Common myeloid progenitor, CD34-positive (primary cell): ENCODE measurements around the gene SOBP.

Experiments
- CTCF ChIA-PET: fragments of 350-600 bp; sonication (Branson Sonifier 250); formaldehyde crosslinking; loops from one replicate; lab custom pipeline; 2021; ENCODE audit warnings: antibody characterized with exemption; lab: Charles Lee
- POLR2A ChIA-PET: fragments of 350-600 bp; sonication (Branson Sonifier 250); formaldehyde crosslinking; loops from one replicate; lab custom pipeline; 2021; ENCODE audit warnings: antibody characterized with exemption; lab: Charles Lee
- DNase-seq, 3 donors: peaks; one replicate each; pipeline versions ENCODE4 v3.0.0 to v3.0.0-alpha.2; 2013
- H3K27ac ChIP-seq, 2 experiments: 1 replicate in 1 of 2; 2 replicates in 1 of 2; pipeline ENCODE4 v1.7.0; 2013; ENCODE audit warnings: inconsistent platforms in 2 of 2, low read length in 2 of 2, mild to moderate bottlenecking in 2 of 2, low read depth in 1 of 2, moderate library complexity in 1 of 2; ENCODE audit not compliant: severe bottlenecking in 2 of 2, insufficient read depth in 1 of 2, poor library complexity in 1 of 2
- H3K27me3 ChIP-seq, 5 experiments: replicated peaks in 2 of 5; 1 replicate in 3 of 5; 2 replicates in 2 of 5; pipeline versions ENCODE4 v1.6.1 to v1.7.0; 2013; ENCODE audit warnings: low read length in 4 of 5, mild to moderate bottlenecking in 2 of 5, moderate library complexity in 2 of 5, inconsistent platforms in 1 of 5; ENCODE audit not compliant: insufficient read depth in 5 of 5, control insufficient read depth in 4 of 5
- H3K36me3 ChIP-seq, 4 experiments: 1 replicate in 2 of 4; 2 replicates in 2 of 4; pipeline versions ENCODE4 v1.6.1 to v1.7.0; 2013; ENCODE audit warnings: low read length in 3 of 4, control low read depth in 1 of 4, mild to moderate bottlenecking in 1 of 4; ENCODE audit not compliant: control insufficient read depth in 4 of 4, insufficient read depth in 4 of 4
- H3K4me1 ChIP-seq, 4 experiments: 1 replicate in 3 of 4; 2 replicates in 1 of 4; pipeline versions ENCODE4 v1.6.1 to v1.7.1; 2013; ENCODE audit warnings: low read length in 3 of 4, mild to moderate bottlenecking in 3 of 4, control low read depth in 1 of 4, inconsistent platforms in 1 of 4, moderate library complexity in 1 of 4; ENCODE audit not compliant: control insufficient read depth in 4 of 4, insufficient read depth in 4 of 4; ENCODE audit errors: control extremely low read depth in 1 of 4
- H3K4me3 ChIP-seq, 7 experiments: 1 replicate in 4 of 7; 2 replicates in 3 of 7; pipeline versions ENCODE4 v1.5.1 to v1.7.0; 2013; ENCODE audit warnings: mild to moderate bottlenecking in 7 of 7, low read length in 6 of 7, moderate library complexity in 6 of 7, inconsistent platforms in 2 of 7, low read depth in 2 of 7, control low read depth in 1 of 7; ENCODE audit not compliant: insufficient read depth in 4 of 7, control insufficient read depth in 1 of 7; ENCODE audit errors: extremely low read depth in 1 of 7
- H3K9me3 ChIP-seq, 5 experiments: 1 replicate in 4 of 5; 2 replicates in 1 of 5; pipeline versions ENCODE4 v1.6.1 to v1.7.1; 2013; ENCODE audit warnings: low read length in 4 of 5, mild to moderate bottlenecking in 2 of 5, inconsistent platforms in 1 of 5, low read depth in 1 of 5, moderate library complexity in 1 of 5; ENCODE audit not compliant: control insufficient read depth in 4 of 5, insufficient read depth in 2 of 5; ENCODE audit errors: control extremely low read depth in 1 of 5
- WGBS: methylation state at CpG from one replicate; pipeline ENCODE4 v1.1.5; 2013; ENCODE audit not compliant: insufficient coverage; 5-methylcytosine and 5-hydroxymethylcytosine counted together

Gene SOBP

GRCh38 chr6:107561306-107561705 lies 71.4 kb downstream of the SOBP start:
- ChIA-PET CTCF (no interaction called here), POLR2A (no interaction called here)
- 80% methylated on average over 1 of the region's 3 CpGs for WGBS
- H3K4me3 ChIP-seq = no peak overlapping the region
- no peaks in the 10 kb centered on the region for H3K4me1 ChIP-seq
- H3K27me3 ChIP-seq = peaks cover 0 to 15% (median 0%) of the 10 kb centered on the region in 5 experiments
- no peaks in the 10 kb centered on the region for H3K36me3 ChIP-seq
- no peak overlapping the region for H3K27ac ChIP-seq
- H3K9me3 ChIP-seq = no peaks in the 10 kb centered on the region
- DNase-seq = no peak

DNA sequence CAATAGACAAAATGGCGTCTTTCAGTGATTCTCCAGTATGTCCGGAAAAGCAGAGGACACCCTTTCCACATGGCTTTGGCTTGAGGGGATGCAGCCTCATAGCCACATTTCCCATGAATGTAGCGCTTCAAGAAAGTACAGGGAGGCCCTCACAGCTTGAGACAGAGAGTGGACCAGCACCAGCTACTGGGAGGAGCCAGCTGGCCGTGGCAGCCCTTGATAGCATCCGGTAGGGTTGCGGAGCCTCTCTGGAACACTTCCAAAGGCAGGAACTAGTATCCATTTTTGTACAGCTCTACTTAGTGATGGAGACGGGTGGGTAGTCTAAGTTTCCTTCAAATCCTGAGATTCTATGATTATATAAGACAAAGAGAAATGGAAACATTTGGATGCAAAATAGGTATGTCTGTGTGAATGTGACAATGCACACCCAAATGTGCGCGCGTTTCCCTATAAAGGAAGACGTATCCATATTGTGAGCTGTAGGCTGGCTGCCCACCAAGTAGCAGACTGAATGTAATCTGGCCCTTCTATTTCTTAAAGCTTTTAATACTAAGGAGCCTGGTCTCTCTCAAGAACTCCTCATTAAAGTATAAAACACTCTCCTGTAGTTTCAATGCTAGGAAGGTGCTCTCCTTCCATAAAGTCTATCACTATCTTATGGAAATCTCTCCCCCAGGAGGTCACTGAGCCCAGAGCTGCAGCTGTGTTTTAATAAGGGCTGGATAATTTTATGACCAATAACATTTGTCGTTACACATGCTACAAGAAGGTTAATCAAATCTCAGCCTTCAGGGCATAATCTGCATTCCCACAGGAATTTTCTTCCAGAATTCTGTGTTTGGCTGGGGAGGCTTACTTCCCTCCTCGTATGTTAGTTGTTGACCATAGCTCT lies 74.0 kb downstream of the SOBP start:
- Histone ChIP-seq H3K9me3 (peaks cover 0 to 2% (median 0%) of the 10 kb centered on the region in 5 experiments), H3K36me3 (no peaks in the 10 kb centered on the region), H3K27ac (no peak overlapping the region), H3K4me1 (no peaks in the 10 kb centered on the region), H3K4me3 (no peak overlapping the region), H3K27me3 (peaks cover 0 to 17% (median 0%) of the 10 kb centered on the region in 5 experiments)
- 94% methylated on average over 7 of the region's 13 CpGs for WGBS
- ChIA-PET CTCF (no interaction called here), POLR2A (no interaction called here)
- DNase-seq = no peak

- 95% methylated on average over 4 of the region's 4 CpGs for WGBS
- ChIA-PET POLR2A (no interaction called here), CTCF (no interaction called here)
- H3K4me3 ChIP-seq = no peak overlapping the region
- peaks cover 0 to 2% (median 0%) of the 10 kb centered on the region in 5 experiments for H3K9me3 ChIP-seq
- no peak overlapping the region for H3K27ac ChIP-seq
- H3K4me1 ChIP-seq = no peaks in the 10 kb centered on the region
- DNase-seq = no peak
- peaks cover 0 to 17% (median 0%) of the 10 kb centered on the region in 5 experiments for H3K27me3 ChIP-seq
- no peaks in the 10 kb centered on the region for H3K36me3 ChIP-seq
These were observed 74.7 kb downstream of the SOBP start for GRCh38 chr6:107564589-107564951.

- peaks cover 0 to 2% (median 0%) of the 10 kb centered on the region in 5 experiments for H3K9me3 ChIP-seq
- no peak overlapping the region for H3K27ac ChIP-seq
- peaks cover 0 to 17% (median 0%) of the 10 kb centered on the region in 5 experiments for H3K27me3 ChIP-seq
- WGBS = 100% methylated on average over 3 of the region's 7 CpGs
- DNase-seq = no peak
- H3K4me3 ChIP-seq = no peak overlapping the region
- no peaks in the 10 kb centered on the region for H3K36me3 ChIP-seq
- H3K4me1 ChIP-seq = no peaks in the 10 kb centered on the region
- ChIA-PET CTCF (no interaction called here), POLR2A (no interaction called here)
These were observed 75.3 kb downstream of the SOBP start for GRCh38 chr6:107565165-107565723.

DNA sequence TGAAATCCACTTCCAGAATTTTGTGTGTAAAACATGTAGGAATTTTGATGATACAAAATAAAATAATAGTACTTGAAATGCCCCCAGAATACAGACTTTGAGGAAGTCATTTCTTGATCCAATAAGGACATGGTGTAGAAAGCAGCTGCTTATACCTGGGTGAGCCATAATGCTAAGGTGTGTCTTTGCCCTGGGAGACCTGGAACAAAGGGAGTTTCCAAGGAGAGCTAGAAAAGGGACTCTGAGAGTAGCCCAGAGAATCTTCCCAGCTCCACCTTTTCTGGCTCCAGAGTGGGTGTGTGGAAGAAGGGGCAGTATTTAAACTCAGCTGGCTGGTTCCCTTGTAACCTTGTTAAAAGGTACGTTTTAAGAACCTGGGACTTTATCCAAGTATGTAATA lies 77.7 kb downstream of the SOBP start:
- ChIA-PET POLR2A (no interaction called here), CTCF (no interaction called here)
- Histone ChIP-seq H3K27ac (no peak overlapping the region), H3K27me3 (peaks cover 0 to 17% (median 0%) of the 10 kb centered on the region in 5 experiments), H3K4me3 (no peak overlapping the region), H3K36me3 (no peaks in the 10 kb centered on the region), H3K9me3 (peaks cover 0 to 2% (median 0%) of the 10 kb centered on the region in 5 experiments), H3K4me1 (no peaks in the 10 kb centered on the region)
- WGBS = no CpG with 5 or more reads among the region's 1 CpG
- DNase-seq = no peak

DNA sequence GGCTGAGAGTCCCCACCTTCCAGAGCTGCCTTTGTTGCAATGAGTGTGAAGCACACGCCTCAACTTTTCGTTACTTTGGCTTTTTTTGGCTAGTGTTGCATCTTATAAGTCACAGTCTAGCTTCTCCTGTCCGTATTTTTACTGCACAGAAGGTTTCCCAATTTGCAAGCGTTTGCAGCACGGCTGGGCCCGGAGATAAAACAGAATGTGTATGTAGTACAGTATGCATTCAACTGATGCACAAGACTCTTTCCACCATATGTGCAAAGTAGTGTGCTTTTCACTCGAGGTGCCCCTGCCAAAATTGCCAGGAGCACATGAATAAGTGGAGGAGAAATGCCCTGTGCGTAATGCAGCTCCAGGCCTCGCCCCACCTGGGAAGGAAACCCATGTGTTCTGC lies 79.6 kb downstream of the SOBP start:
- H3K27ac ChIP-seq = no peak overlapping the region
- H3K27me3 ChIP-seq = peaks cover 0 to 15% (median 0%) of the 10 kb centered on the region in 5 experiments
- POLR2A ChIA-PET = no interaction called here
- DNase-seq = no peak
- no peak overlapping the region for H3K4me3 ChIP-seq
- WGBS = 93% methylated on average over 6 of the region's 9 CpGs
- H3K36me3 ChIP-seq = no peaks in the 10 kb centered on the region
- peaks cover 0 to 2% (median 0%) of the 10 kb centered on the region in 5 experiments for H3K9me3 ChIP-seq
- no peaks in the 10 kb centered on the region for H3K4me1 ChIP-seq
- CTCF ChIA-PET = no interaction called here

GRCh38 chr6:107571354-107571753 lies 81.4 kb downstream of the SOBP start:
- no peaks in the 10 kb centered on the region for H3K36me3 ChIP-seq
- ChIA-PET CTCF (no interaction called here), POLR2A (no interaction called here)
- DNase-seq = no peak
- H3K4me1 ChIP-seq = no peaks in the 10 kb centered on the region
- WGBS = 90% methylated on average over 6 of the region's 9 CpGs
- H3K27me3 ChIP-seq = peaks cover 0 to 3% (median 0%) of the 10 kb centered on the region in 5 experiments
- H3K27ac ChIP-seq = no peak overlapping the region
- H3K4me3 ChIP-seq = no peak overlapping the region
- peaks cover 0 to 2% (median 0%) of the 10 kb centered on the region in 5 experiments for H3K9me3 ChIP-seq
